Glomerular visceral epithelial cell (primary cell): ENCODE measurements around the gene CAPRIN1.

Experiments used
- DNase-seq: peaks from one replicate; pipeline ENCODE4 v3.0.0-alpha.2; 2016; ENCODE audit errors: extremely low spot score

Gene CAPRIN1, protein sequence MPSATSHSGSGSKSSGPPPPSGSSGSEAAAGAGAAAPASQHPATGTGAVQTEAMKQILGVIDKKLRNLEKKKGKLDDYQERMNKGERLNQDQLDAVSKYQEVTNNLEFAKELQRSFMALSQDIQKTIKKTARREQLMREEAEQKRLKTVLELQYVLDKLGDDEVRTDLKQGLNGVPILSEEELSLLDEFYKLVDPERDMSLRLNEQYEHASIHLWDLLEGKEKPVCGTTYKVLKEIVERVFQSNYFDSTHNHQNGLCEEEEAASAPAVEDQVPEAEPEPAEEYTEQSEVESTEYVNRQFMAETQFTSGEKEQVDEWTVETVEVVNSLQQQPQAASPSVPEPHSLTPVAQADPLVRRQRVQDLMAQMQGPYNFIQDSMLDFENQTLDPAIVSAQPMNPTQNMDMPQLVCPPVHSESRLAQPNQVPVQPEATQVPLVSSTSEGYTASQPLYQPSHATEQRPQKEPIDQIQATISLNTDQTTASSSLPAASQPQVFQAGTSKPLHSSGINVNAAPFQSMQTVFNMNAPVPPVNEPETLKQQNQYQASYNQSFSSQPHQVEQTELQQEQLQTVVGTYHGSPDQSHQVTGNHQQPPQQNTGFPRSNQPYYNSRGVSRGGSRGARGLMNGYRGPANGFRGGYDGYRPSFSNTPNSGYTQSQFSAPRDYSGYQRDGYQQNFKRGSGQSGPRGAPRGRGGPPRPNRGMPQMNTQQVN

DNA sequence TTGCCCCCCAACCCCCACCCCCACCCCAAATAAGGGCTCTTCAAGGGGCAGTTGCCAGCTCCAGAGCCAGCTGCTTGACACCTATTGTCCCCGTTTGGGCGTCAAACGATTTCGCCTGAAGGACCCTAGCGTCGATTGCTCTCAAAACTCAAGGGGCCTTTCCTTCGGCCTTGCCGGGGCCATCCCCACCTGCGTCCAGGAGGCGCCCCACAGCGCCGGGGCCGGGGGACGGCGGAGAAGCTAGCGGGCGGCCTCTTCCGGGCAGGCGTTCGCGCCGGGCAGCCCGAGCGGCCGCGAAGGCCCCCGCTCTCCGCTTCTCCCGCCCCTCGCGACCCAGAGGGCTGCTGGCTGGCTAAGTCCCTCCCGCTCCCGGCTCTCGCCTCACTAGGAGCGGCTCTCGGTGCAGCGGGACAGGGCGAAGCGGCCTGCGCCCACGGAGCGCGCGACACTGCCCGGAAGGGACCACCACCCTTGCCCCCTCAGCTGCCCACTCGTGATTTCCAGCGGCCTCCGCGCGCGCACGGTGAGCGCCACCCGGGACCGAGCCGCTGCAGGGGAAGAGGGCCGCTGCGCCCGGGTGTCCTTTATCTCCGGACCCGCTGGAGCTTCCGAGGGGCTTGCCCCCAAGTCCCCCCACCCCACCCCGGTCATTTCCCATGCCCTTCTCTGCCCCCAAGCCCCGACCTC, at the start of gene CAPRIN1:
Gene CAPRIN1, plus strand, starts transcription at position 383 of the 687 bp plus-strand sequence. CDS start 690 bp downstream, outside the sequence.
- peak; percentile 94 for DNase-seq

DNA sequence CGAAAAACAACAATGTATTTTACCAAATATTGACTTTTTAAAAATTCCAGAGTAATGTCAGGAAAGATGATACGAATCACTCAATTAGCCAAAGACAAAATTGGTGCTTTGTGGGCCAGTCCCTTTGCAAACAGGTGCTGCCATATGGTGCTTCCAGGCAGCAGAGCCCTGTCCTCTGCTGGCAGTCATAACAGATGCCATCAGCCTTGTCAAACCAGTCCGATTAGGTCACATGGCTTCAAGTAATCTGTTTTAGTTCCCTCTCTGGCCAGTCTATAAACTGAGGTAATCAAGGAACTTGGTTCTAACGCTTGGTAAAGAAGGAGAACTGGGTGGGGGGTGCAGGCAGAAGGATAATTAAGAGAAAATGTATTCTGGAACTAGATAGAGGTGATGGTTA, 49.1 kb upstream of the CAPRIN1 start:
- no peak for DNase-seq

DNA sequence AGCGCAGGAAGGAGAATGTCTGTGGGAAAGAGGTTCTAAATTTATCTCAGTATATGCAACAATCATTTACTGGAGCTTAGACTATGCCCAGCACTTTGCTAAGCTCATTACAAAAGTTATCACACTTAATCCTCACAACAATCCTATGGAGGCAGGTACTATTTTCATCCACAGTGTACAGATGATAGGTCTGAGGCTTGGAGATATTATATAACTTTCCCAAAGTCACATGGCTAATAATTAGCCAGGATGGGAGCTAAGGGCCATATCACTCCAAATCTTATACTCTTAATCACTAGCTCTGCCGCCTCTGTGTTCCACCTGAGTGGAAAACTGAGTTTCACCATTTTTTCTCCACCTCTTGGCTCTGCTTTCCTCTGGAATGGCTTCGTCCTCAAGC, 47.3 kb upstream of the CAPRIN1 start:
- DNase-seq, result no peak

DNA sequence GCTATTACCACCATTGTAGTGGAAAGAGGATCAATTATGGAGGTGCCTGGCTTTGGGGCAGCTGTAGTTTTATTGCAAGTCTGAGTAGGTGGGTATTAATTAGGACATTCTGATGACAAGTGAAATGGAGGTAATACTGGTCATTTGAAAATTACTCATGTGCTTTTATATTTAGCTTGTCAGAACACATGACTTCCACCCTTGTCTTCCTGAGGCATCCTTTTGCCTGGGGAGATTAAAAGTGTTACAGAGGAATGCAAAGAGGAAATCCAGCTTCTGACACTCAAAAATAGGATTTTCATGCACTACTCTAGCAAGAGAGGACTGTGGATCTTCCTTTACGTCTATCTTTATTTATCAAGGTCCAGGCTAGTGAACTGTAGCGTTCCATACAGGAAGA, 44.7 kb upstream of the CAPRIN1 start:
- DNase-seq, result no peak

DNA sequence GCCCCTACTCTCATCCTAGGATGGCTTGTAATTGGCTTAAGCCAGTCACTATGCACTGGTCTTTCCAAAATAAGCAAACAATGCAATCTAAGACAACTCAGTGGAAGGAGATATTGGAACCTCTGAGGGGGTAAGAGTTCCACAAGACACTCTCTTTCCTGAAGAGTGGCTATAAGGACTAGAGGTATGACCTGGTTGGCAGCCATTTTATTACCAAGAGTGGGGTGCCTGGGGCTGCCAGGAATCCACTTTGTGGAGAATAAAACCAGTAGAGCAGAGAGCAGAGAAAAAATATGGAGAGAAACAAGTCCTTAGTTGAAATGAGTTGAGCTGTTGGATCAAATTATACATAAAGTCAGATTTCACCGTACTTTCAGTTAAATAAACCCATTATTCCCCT, 38.8 kb upstream of the CAPRIN1 start:
- no peak for DNase-seq

DNA sequence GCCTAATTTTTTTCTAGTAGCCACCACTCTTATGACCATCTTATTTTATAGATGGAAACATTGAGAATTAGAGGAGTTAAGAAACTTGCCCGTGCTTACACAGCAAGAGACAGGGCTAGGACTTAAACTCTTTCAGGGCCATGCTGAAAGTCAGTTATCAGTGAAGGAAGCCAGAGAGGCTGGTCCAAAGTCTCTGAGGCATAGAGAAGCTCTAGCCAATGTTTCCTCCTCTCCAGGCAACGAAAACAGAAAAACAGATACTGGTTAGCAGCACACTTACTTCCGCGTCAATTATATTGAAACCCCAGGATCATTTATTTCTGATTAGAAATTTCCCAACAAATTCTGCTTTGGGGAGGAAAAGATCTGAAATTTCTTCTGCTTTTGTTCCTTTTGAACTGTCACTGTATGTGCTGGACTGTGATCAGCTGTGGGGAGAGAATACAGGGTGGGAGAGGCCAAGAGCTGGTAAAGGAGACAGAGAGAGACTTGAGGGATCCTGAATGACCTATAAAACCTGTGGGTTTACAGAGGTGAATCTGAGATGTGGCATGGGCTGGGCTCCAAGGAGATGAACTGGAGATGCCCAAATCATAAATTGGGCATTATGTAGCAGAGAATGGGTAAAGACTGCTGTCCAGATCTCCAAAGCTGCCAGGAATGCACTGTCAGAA, 37.5 kb upstream of the CAPRIN1 start:
- DNase-seq, result no peak

DNA sequence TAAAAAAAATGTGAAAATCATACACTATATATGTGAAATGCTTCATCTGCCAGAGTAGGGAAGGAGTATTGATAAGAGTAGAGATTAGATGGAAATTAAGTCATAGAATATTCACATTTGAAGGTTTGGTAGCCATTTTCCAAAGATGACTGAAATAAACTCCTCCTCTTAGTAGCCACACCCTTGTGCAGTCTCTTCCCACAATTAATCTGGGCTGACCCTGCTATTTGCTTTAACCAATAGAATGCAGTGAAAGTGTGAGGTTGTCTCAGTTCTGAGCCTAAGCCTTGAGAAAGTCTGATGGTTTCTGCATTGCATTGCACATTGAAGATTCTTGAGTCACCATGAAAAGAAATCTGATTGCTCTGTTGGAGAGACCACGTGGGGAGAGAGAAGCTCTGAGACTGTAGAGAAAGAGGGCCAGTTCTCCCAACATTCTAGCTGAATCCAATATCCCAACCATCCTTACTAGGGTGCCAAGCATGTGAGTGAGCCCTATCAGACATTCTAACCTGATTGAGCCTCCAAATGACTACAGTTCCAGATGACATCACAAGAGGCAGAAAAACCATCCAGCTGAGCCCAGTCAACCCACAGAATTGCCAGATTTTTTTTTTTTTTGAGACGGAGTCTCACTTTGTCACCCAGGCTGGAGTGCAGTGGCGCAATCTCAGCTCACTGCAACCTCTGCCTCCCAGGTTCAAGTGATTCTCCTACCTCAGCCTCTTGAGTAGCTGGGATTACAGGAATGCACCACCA, 29.4 kb upstream of the CAPRIN1 start:
- DNase-seq, result no peak

DNA sequence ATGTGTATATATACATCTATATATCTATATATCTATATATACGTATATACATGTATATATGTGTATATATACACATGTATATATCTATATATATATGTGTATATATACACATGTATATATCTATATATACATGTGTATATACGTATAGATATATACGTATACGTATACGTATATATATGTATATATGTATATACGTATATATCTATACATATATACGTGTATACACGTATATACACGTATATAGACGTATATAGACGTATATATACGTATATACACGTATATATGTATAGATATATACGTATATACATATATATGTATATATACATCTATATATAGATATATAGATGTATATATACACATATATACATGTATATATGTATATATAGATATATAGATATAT, 25.1 kb upstream of the CAPRIN1 start:
- DNase-seq, result no peak

DNA sequence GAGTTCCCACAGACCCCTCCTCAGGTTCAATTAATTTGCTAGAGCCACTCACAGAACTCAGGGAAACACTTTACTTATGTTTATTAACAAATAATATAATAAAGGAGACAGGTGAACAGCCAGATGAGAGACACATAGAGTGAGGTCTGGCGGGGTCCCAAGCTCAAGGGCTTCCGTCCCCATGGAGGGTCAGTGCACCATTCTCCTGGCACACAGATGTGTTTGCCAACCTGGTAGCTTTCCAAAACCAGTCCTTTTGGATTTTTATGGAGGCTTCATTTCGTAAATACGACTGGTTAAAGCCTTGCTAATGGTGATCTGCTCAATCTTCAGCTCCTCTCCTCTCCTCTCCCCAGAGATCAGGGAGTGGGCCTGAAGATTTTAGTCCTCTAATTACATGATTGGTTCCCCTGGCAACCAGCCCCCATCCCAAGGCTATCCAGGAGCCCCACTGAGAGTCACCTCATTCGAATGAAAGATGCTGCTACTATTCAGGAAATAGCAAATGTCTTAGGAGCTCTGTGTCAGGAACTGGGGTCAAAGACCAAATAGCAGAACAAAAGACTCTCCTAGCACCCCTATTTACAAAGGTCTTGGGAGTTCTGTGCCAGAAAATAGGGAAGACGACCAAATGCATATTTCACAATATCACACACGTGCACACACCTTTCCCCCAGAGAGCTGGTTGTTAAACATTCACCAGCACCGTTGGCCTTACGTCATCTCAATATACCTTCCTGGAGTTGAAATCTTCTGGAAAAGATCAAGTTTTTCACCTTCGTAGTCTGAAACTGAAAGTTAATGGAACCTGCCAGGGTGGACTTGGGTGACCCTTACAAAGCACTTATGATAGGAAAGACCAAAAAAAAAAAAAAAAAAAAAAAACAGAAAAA, 23.8 kb upstream of the CAPRIN1 start:
- DNase-seq, result no peak

DNA sequence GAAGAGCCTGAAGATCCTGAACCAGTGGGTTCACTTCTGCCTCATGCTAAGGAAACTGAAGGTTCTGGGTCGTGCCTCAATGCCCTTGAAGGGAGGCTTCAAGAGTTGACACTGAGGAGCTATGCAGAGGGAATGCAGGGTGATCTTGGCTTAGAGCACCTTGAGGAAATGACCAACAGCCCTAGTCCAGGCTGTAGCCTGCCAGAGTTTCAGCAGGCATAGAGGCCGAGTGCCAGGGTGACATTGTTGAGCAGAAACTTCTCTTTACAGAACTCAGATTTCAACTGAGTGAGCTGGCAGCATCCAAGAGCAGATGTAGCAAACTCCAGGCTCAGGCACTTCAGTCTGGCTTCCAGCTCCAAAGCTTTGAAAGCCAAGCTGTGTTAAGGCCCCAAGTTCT, 23.1 kb upstream of the CAPRIN1 start:
- DNase-seq, result no peak

DNA sequence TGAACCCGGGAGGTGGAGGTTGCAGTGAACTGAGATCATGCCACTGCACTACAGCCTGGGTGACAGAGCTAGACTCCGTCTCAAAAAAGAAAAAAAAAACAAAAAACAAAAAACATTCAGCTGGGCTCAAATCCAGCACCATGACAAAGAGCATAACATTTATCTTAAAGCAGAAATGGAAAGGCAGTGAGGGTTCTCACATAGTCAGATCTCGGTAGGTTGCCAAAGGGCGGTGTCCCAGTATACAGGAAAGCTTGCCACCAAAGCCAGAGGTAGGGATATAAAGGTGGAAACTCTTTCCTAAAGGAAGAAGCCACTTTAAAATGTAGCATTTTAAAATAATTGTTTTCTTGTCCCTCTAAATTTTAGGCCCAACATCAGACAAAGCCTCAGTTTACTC, 22.4 kb upstream of the CAPRIN1 start:
- DNase-seq, result no peak

DNA sequence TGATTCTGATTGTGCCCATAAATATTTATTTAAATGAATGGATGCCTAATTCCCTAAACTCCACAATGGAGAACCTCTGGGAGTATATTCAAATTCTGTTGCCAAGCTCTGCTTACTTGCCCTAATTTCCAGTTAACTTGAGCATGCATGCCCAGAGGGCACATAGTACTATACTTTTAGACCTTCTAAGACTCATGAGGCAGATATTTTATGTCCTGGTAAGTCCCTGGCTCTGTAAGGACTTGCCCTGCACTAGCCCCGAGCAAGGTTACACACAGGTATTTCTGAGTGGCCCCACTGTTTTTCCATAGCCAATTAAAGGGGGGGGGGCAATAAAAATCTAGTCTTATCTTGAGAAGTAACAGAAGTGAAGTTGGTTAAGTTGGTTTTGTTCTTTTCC, 21.1 kb upstream of the CAPRIN1 start:
- DNase-seq, result no peak

DNA sequence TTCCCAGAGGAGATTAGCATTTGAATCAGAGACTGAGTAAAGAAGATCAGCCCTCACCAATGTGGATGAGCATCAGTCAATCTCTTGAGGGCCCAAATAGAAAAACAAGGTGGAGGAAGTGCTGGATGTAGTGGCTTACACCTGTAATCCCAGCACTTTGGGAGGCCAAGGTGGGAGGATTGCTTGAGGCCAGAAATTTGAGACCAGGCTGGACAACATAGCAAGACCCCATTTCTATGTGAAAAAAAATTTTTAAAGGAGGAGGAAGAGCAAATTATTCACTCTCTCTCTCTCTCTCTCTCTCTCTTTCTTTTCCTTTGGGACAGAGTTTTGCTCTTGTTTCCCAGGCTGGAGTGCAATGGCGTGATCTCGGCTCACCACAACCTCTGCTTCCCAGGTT, 18.1 kb upstream of the CAPRIN1 start:
- DNase-seq, result no peak

DNA sequence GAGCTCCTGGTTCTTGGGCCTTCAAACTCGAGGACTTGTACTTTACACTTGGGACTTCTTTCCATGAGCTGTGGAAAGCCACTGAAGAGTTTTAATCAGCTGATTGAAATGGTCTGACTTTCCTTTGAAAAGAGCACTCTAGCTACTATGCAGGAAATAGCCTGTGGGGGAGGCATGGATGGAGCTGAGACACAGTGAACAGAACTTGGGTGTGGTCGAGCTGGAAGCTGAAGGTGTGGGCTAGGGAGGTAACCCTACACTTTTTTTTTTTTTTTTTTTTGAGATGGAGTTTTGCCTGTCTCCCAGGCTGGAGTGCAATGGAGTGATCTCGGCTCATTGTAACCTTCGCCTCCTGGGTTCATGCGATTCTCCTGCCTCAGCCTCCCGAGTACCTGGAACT, 17.5 kb upstream of the CAPRIN1 start:
- no peak for DNase-seq

DNA sequence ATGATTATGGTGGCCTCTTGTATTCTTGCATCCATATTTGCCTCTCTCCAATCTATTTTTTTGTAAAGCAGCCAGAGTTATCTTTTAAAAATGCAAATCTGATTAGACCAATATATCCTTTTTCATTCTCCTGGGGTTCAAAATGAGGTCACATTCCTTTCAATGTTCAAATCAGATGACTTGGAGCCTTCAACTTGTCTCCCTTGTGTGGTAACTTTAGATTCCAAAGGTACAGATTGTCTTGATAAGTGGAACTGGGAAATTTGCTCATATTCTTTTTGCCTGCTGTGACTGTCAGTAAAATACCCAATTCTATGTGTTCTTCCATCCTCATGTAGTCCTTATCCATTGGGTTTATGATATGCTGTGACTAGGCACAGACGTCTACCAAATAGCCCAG, 15.1 kb upstream of the CAPRIN1 start:
- DNase-seq, result no peak

DNA sequence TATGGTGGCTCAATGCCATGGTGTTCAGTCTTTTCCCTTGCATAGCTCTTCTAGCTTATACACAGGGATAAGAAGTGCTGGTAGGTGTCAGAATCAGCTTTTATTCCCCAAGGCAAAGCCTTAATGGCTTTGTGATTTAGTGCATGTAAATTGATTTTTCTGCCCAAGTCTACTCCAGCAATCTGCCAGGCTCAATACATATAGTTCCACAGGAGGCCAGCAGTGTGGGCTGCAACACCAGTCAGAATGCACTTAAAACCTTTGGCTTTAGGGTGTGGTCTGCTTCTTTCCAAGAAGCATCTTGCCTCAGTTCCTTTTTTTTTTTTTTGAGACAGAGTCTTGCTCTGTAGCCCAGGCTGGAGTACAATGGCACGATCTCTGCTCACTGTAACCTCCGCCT, 14.5 kb upstream of the CAPRIN1 start:
- no peak for DNase-seq

DNA sequence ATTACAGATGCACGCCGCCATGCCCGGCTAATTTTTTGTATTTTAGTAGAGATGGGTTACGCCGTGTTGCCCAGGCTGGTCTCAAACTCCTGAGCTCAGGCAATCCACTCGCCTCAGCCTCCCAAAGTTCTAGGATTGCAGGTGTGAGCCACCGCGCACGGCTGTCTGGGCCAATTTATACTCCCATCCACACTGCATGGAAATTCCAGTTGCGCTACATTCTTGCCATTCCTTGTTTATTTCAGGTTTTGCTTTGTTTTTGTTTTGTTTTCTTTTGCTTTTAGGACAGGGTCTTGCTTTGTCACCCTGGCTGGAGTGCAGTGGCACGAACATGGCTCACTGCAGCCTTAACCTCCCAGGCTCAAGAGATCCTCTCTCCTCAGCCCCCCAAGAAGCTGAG, 11.0 kb upstream of the CAPRIN1 start:
- DNase-seq, result no peak

DNA sequence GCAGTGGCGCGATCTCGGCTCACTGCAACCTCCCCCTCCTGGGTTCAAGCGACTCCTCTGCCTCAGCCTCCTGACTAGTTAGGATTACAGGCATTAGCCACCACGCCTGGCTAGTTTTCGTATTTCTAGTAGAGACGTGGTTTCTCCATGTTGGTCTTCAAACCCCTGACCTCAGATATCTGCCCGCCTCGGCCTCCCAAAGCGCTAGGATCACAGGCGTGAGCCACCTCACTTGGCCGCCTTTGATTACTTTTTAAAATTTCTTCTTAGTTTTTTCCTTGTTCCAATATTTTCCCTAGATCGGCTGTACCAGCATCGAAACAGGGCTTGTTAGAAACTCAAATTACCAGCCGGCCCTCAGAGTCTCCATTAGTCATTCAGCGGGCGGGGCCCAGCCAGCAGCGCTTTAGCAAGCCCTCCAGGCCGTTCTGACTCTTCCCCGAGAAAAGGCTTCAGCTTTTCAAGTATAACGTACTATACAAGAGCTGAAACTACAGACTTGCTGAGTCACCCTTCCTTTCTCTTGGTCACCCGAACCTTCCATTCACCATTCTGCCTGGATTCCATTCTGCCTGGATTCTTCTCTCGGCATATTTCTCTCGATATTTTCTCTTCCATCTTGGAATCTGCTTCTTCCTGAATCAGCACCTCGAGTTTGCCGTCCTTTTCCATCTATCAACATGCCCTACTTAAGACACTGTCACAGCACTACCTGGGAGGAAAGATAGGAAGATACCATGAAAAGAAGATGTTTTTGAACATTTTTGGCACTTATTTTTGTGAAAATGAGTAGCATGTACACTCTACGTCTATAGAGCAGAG, 6.7 kb upstream of the CAPRIN1 start:
- DNase-seq, result no peak

DNA sequence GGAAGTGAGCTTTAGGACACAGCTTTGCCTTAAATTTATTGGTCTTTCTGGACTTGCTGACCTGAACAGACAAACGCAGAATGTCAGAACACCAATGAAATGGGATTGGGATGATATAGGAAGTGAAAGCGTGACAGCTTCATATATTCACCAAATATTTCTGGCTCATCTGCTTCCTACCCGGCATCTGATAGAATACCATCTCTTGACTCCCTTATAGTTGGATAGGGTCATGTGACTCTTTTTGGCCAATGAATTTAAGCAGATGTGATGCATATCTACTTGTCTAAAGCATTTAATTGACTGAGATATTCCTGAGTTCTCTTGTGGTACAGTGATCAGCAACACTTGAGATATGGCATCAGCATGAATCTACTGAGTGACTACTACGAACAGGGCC, 2.5 kb upstream of the CAPRIN1 start:
- no peak for DNase-seq
